ENCODE measurements around the gene RNF121. TPM values are rescaled to one million over a fixed set of nuclear protein-coding genes. Genes with fewer than 3 reads are reported as not detected.

The RNF121 gene
- total and polyA plus RNA-seq, 7 donors = 23.0 to 51.7 (median 27.5) TPM

DNA sequence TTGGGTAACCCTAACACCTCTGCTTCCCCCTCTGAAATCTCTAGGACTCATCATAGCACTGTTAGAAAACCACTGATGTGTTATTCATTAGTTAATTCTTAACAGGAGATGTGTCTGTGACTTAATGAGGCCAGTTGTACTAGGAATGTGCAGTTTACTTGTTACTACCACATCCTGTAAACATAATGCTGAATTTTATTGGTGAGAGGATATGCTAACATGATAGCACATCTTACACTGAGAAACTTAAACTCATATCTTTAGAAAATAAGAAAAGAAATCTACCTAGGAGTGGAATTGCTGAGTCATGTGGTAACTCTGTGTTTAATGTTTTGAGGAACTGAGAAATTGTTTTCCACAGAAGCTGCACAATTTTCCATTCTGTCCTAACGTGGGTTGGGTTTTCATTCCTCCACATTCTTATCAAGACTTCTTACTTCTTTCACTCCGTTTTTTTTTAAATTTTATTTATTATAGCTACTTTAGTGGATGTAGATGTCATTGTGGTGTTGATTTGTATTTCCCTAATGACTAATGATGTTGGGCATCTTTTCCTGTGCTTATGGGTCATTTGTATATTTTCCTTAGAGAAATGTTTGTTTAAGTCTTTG lies 33.7 kb downstream of the RNF121 start:
- DNase-seq (no peak), ATAC-seq (no peak)
- Histone ChIP-seq H3K9me3 (peaks cover 5% of the 10 kb centered on the region), H3K27me3 (ENCODE audit: insufficient read depth in 3 of 3, low read length in 2 of 3) (no peaks in the 10 kb centered on the region), H3K27ac (peak overlapping the region; percentile 5), H3K36me3 (ENCODE audit: insufficient read depth in 1 of 2, low read depth in 1 of 2) (peaks cover 3 to 46% of the 10 kb centered on the region in 2 donors), H3K4me3 (no peak overlapping the region), H3K4me1 (no peaks in the 10 kb centered on the region)
- intact Hi-C loops (cut with DNase I) = no loop called here
- TF ChIP-seq, protein P1, sequence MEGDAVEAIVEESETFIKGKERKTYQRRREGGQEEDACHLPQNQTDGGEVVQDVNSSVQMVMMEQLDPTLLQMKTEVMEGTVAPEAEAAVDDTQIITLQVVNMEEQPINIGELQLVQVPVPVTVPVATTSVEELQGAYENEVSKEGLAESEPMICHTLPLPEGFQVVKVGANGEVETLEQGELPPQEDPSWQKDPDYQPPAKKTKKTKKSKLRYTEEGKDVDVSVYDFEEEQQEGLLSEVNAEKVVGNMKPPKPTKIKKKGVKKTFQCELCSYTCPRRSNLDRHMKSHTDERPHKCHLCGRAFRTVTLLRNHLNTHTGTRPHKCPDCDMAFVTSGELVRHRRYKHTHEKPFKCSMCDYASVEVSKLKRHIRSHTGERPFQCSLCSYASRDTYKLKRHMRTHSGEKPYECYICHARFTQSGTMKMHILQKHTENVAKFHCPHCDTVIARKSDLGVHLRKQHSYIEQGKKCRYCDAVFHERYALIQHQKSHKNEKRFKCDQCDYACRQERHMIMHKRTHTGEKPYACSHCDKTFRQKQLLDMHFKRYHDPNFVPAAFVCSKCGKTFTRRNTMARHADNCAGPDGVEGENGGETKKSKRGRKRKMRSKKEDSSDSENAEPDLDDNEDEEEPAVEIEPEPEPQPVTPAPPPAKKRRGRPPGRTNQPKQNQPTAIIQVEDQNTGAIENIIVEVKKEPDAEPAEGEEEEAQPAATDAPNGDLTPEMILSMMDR (IDR thresholded peaks at IDR 0.05) = no peak
- WGBS, 3 donors = 74 to 82% (median 77%) methylated on average over 2 of the region's 2 CpGs

DNA sequence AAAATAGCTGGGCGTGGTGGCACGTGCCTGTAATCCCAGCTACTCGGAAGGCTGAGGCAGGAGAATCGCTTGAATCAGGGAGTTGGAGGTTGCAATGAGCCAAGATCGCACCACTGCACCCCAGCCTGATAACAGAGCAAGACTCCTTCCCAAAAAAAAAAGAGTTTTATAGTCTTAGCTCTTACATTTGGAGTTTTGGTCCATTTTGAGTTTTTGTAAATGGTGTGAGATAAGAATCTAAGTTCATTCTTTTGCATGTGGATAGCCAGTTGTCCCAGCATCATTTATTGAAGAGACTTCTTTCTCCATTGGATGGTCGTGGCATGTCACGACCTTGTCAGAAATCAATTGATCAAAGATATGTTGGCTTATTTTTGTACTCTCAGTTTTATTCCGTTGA lies 34.6 kb downstream of the RNF121 start:
- H3K27ac ChIP-seq = no peak overlapping the region
- peaks cover 5% of the 10 kb centered on the region for H3K9me3 ChIP-seq

DNA sequence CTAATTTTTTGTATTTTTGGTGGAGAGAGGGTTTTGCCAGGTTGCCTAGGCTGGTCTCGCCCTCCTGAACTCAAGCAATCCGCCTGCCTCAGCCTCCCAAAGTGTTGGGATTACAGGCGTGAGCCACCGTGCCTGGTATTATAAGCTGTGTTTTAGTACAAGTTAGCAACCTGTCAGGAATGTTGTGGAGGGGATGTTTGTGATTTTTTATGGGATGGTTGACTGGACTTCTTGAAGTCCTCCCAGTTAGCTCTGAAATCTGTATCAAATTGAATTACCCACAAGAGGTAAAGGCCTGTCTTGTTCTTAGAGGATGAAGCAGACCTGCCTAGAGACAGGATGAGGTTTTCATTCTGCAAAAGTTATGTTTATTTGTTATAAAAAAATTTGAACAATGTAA lies 35.8 kb downstream of the RNF121 start:
- no peaks in the 10 kb centered on the region for H3K4me1 ChIP-seq
- H3K4me3 ChIP-seq = no peak overlapping the region
- intact Hi-C loops (cut with DNase I) = no loop called here
- DNase-seq (no peak), ATAC-seq (no peak)
- peaks cover 3 to 46% of the 10 kb centered on the region in 2 donors for H3K36me3 ChIP-seq (ENCODE audit: insufficient read depth in 1 of 2, low read depth in 1 of 2)
- H3K27ac ChIP-seq = no peak overlapping the region
- WGBS, 3 donors = 90 to 98% (median 91%) methylated on average over 4 of the region's 4 CpGs
- no peaks in the 10 kb centered on the region for H3K27me3 ChIP-seq (ENCODE audit: insufficient read depth in 3 of 3, low read length in 2 of 3)
- H3K9me3 ChIP-seq = peaks cover 5% of the 10 kb centered on the region
- TF ChIP-seq, protein P1 (IDR thresholded peaks at IDR 0.05) = no peak

More for the DNA sequence above, 34.6 kb downstream of the RNF121 start:
- peaks cover 3 to 47% of the 10 kb centered on the region in 2 donors for H3K36me3 ChIP-seq (ENCODE audit: insufficient read depth in 1 of 2, low read depth in 1 of 2)
- no peak overlapping the region for H3K4me3 ChIP-seq
- ATAC-seq = no peak
- H3K4me1 ChIP-seq = no peaks in the 10 kb centered on the region
- TF ChIP-seq, protein P1 (IDR thresholded peaks at IDR 0.05) = no peak
- no peaks in the 10 kb centered on the region for H3K27me3 ChIP-seq (ENCODE audit: insufficient read depth in 3 of 3, low read length in 2 of 3)
- WGBS, 3 donors = 85 to 94% (median 92%) methylated on average over 8 of the region's 8 CpGs
- DNase-seq = no peak
- intact Hi-C loops (cut with DNase I) = no loop called here

DNA sequence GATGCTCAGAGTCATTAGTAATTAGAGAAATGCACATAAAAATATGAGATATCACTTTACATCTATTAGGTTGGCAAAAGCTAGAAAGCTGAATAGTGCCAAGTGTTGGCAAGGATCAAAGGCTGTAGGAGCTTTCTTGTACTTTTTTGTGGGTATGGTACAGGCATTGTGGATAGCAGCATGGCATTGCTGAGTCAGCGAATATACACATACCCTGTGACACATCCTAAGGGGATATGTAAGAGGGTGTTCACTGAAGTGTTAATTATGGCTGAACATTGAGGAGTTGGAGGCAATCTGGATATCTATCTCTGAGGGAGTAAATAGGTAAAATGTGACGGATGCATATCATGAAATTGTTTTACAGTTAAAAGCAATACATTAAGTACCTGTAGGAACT lies 42.8 kb downstream of the RNF121 start:
- DNase-seq = no peak
- Histone ChIP-seq H3K4me1 (no peaks in the 10 kb centered on the region), H3K36me3 (ENCODE audit: insufficient read depth in 1 of 2, low read depth in 1 of 2) (peaks cover 0 to 18% of the 10 kb centered on the region in 2 donors), H3K4me3 (no peak overlapping the region), H3K27ac (no peak overlapping the region), H3K27me3 (ENCODE audit: insufficient read depth in 3 of 3, low read length in 2 of 3) (no peaks in the 10 kb centered on the region), H3K9me3 (no peaks in the 10 kb centered on the region)
- intact Hi-C loops (cut with DNase I) = no loop called here
- WGBS, 3 donors = 97 to 100% (median 98%) methylated on average over 2 of the region's 2 CpGs
- TF ChIP-seq, protein P1 (IDR thresholded peaks at IDR 0.05) = no peak
- ATAC-seq = peak in 2 of 4 donors; percentile 47 to 57

- H3K27me3 ChIP-seq (ENCODE audit: insufficient read depth in 3 of 3, low read length in 2 of 3) = no peaks in the 10 kb centered on the region
- intact Hi-C loops (cut with DNase I) = loop anchor here (2.0 to 5.0 kb wide), 4 partner anchors 36 to 456 kb away; partner anchors contain the start of gene CLPB (in 1 of the 2)
- H3K4me1 ChIP-seq = no peaks in the 10 kb centered on the region
- TF ChIP-seq, protein P1 (IDR thresholded peaks at IDR 0.05) = no peak
- peaks cover 0 to 3% of the 10 kb centered on the region in 2 donors for H3K36me3 ChIP-seq (ENCODE audit: insufficient read depth in 1 of 2, low read depth in 1 of 2)
- H3K9me3 ChIP-seq = no peaks in the 10 kb centered on the region
- H3K27ac ChIP-seq = no peak overlapping the region
- H3K4me3 ChIP-seq = no peak overlapping the region
- DNase-seq (no peak), ATAC-seq (no peak)
- WGBS, 3 donors = 38 to 56% (median 40%) methylated on average over 5 of the region's 5 CpGs
Observed at GRCh38 chr11:71976551-71976950, 47.7 kb downstream of the RNF121 start.

Data from psoas muscle (tissue), 8 donors.